Endothelial cell of umbilical vein (primary cell): Measurements from ENCODE around the gene DSP.

Source experiments
- MYC ChIP-seq: IDR thresholded peaks from one replicate; pipeline ENCODE4 v1.6.1; 2011; ENCODE audit warnings: mild to moderate bottlenecking, low read depth, low read length
- POLR2A ChIP-seq: IDR thresholded peaks from 2 replicates; pipeline ENCODE4 v1.6.1; 2012; ENCODE audit warnings: low read depth, mild to moderate bottlenecking, control low read depth, low read length
- POLR2AphosphoS5 ChIP-seq: IDR thresholded peaks from 2 replicates; pipeline ENCODE4 v1.6.1; 2012; ENCODE audit warnings: low read depth, mild to moderate bottlenecking, control low read depth, low read length, moderate library complexity; ENCODE audit not compliant: insufficient read depth
- TF ChIP-seq, protein P1 (sequence below), 2 donors: IDR thresholded peaks; 1 replicate in 1 of 2; 2 replicates in 1 of 2; pipeline ENCODE4 v1.5.1; 2011; ENCODE audit warnings: low read length in 2 of 2, mild to moderate bottlenecking in 2 of 2, moderate library complexity in 2 of 2, control low read depth in 1 of 2, inconsistent platforms in 1 of 2, low read depth in 1 of 2; ENCODE audit not compliant: insufficient read depth in 1 of 2; ENCODE audit errors: extremely low read depth in 1 of 2
- TF ChIP-seq, protein P2 (sequence below): IDR thresholded peaks from 2 replicates; pipeline ENCODE4 v1.6.1; 2011; ENCODE audit not compliant: insufficient read depth, insufficient read length

DNA sequence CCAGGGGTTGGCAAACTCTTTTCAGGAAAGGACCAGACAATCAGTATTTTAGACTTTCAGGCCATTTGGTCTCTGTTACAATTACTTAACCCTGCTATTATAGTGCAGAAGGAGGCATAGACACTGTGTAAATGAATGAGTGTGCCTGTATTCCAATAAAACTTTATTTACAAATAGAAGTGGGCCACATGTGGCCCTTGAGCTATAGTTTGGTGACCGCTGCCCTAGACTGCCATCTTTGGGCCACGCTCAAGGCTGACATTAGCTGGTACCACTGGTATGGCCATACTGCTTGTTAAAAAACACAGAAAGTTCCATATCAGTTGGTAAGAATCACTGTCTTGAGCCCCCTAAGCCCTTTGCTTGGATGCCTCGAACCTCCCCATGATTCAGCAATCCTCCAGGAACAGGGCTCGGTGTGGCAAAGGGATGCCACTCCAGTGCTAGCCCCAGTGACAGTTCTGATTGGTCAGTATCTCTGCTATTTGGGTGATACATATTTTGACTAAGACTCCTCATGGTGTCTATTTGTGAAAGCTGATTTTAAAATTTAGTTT lies 25.2 kb downstream of the DSP start:
- TF ChIP-seq, protein P1, sequence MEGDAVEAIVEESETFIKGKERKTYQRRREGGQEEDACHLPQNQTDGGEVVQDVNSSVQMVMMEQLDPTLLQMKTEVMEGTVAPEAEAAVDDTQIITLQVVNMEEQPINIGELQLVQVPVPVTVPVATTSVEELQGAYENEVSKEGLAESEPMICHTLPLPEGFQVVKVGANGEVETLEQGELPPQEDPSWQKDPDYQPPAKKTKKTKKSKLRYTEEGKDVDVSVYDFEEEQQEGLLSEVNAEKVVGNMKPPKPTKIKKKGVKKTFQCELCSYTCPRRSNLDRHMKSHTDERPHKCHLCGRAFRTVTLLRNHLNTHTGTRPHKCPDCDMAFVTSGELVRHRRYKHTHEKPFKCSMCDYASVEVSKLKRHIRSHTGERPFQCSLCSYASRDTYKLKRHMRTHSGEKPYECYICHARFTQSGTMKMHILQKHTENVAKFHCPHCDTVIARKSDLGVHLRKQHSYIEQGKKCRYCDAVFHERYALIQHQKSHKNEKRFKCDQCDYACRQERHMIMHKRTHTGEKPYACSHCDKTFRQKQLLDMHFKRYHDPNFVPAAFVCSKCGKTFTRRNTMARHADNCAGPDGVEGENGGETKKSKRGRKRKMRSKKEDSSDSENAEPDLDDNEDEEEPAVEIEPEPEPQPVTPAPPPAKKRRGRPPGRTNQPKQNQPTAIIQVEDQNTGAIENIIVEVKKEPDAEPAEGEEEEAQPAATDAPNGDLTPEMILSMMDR (IDR thresholded peaks at IDR 0.05; ENCODE audit: extremely low read depth in 1 of 2, insufficient read depth in 1 of 2, low read depth in 1 of 2, low read length in 2 of 2), result no peak
- no peak for TF ChIP-seq POLR2A
- TF ChIP-seq MYC, result no peak
- TF ChIP-seq, protein P2, sequence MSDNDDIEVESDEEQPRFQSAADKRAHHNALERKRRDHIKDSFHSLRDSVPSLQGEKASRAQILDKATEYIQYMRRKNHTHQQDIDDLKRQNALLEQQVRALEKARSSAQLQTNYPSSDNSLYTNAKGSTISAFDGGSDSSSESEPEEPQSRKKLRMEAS, result no peak
- no peak for TF ChIP-seq POLR2AphosphoS5
